HCT116 (cell line): ENCODE data around the gene PAM16. TPM values are rescaled to one million over a fixed set of nuclear protein-coding genes. Genes with fewer than 3 reads are reported as not detected.

Experiments
- ATAC-seq: fragments of 200-7000 bp; cut with Tn5 transposase; 2 replicates; pipeline ENCODE4 v1.9.1; 2020; ENCODE audit warnings: mild to moderate bottlenecking, moderate library complexity
- BruUV-seq: library from RNA; stranded (reverse); fragments of 400-500 nt; replicated peaks from 2 replicates; lab custom pipeline; 2021; lab: Mats Ljungman, UMichigan
- CTCF ChIA-PET: fragments of 300-600 bp; sonication (Branson Sonifier 250); formaldehyde crosslinking; loops from one replicate; lab custom pipeline; 2021; ENCODE audit warnings: antibody characterized with exemption; lab: Charles Lee
- POLR2A ChIA-PET: fragments of 300-600, 350-600 bp; sonication (Branson Sonifier 250); formaldehyde crosslinking; loops from one replicate; lab custom pipeline; 2021; ENCODE audit warnings: antibody characterized with exemption; lab: Charles Lee
- RAD21 ChIA-PET, 2 experiments: fragments of 300-600 bp; sonication (Branson Sonifier 250); formaldehyde crosslinking; loops; one replicate each; lab custom pipeline; 2023; ENCODE audit warnings: low total read pairs in 2 of 2; ENCODE audit not compliant: uncharacterized antibody in 2 of 2, unreplicated experiment in 2 of 2, low non-redundant PET in 1 of 2; lab: Charles Lee
- DNase-seq: peaks from one replicate; pipeline ENCODE4 v3.0.0-alpha.2; 2010; ENCODE audit warnings: low read depth, low spot score
- H2AFZ ChIP-seq: fragments of 200-600 bp; shearing (Covaris generic), sonication (generic); 2 replicates; pipeline ENCODE4 v1.6.1; 2017; ENCODE audit warnings: low read depth, mixed run types, mixed read lengths, antibody characterized with exemption, low read length; ENCODE audit not compliant: poor library complexity, severe bottlenecking
- H3K27ac ChIP-seq: 2 replicates; pipeline ENCODE4 v1.5.1; 2012; ENCODE audit warnings: low read depth, low read length
- H3K27me3 ChIP-seq: fragments of 200-600 bp; sonication (generic); 2 replicates; pipeline ENCODE4 v1.6.1; 2016; ENCODE audit warnings: mixed run types, low read length, mixed read lengths; ENCODE audit not compliant: insufficient read depth
- H3K36me3 ChIP-seq, 2 experiments: fragments of 200-500 bp in 1 of 2; fragments of 200-600 bp in 1 of 2; sonication (Bioruptor generic) in 1 of 2; sonication (generic) in 1 of 2; 2 replicates each; pipeline versions ENCODE4 v1.5.1 to v1.6.1; 2014 to 2016; ENCODE audit warnings: low read length in 2 of 2, inconsistent platforms in 1 of 2, mixed read lengths in 1 of 2, mixed run types in 1 of 2; ENCODE audit not compliant: insufficient read depth in 2 of 2, control insufficient read depth in 1 of 2
- H3K4me1 ChIP-seq, 2 experiments: fragments of 200-600 bp in 1 of 2; sonication (generic) in 1 of 2; 2 replicates each; pipeline versions ENCODE4 v1.5.1 to v1.6.1; 2012 to 2017; ENCODE audit warnings: low read length in 2 of 2, inconsistent platforms in 1 of 2, mild to moderate bottlenecking in 1 of 2, mixed read lengths in 1 of 2, mixed run types in 1 of 2, moderate library complexity in 1 of 2; ENCODE audit not compliant: insufficient read depth in 2 of 2, control insufficient read depth in 1 of 2
- H3K4me2 ChIP-seq: fragments of 200-600 bp; sonication (generic); 2 replicates; pipeline ENCODE4 v1.6.1; 2017; ENCODE audit warnings: mixed run types, low read length, mixed read lengths
- H3K4me3 ChIP-seq, 2 experiments: fragments of 200-600 bp in 1 of 2; sonication (generic) in 1 of 2; replicated peaks in 1 of 2; 2 replicates each; pipeline ENCODE4 v1.5.1; 2011 to 2016; ENCODE audit warnings: low read length in 2 of 2, control low read depth in 1 of 2, low read depth in 1 of 2, mild to moderate bottlenecking in 1 of 2, mixed read lengths in 1 of 2, mixed run types in 1 of 2
- H3K79me2 ChIP-seq: fragments of 200-600 bp; sonication (generic); 2 replicates; pipeline ENCODE4 v1.6.1; 2017; ENCODE audit warnings: mild to moderate bottlenecking, mixed run types, low read length, moderate library complexity, mixed read lengths; ENCODE audit not compliant: insufficient read depth
- H3K9ac ChIP-seq: fragments of 200-600 bp; sonication (generic); 2 replicates; pipeline ENCODE4 v1.6.1; 2016; ENCODE audit warnings: low read length, mixed read lengths
- H3K9me2 ChIP-seq: fragments of 200-600 bp; sonication (generic), shearing (Covaris generic); 2 replicates; pipeline ENCODE4 v1.6.1; 2017; ENCODE audit warnings: mixed run types, mild to moderate bottlenecking, moderate library complexity; ENCODE audit not compliant: insufficient read depth
- H3K9me3 ChIP-seq, 2 experiments: fragments of 200-500 bp in 1 of 2; fragments of 200-600 bp in 1 of 2; sonication (Bioruptor generic) in 1 of 2; sonication (generic) in 1 of 2; 2 replicates each; pipeline ENCODE4 v1.6.1; 2014 to 2017; ENCODE audit warnings: low read length in 2 of 2, mixed read lengths in 2 of 2, inconsistent platforms in 1 of 2, low read depth in 1 of 2, mild to moderate bottlenecking in 1 of 2, mixed run types in 1 of 2, moderate library complexity in 1 of 2; ENCODE audit not compliant: control insufficient read depth in 1 of 2, insufficient read depth in 1 of 2
- H4K20me1 ChIP-seq: fragments of 200-600 bp; sonication (generic), shearing (Covaris generic); 2 replicates; pipeline ENCODE4 v1.6.1; 2017; ENCODE audit warnings: mixed run types, mild to moderate bottlenecking, moderate library complexity; ENCODE audit not compliant: insufficient read depth
- CBX3 ChIP-seq: IDR thresholded peaks from 2 replicates; pipeline ENCODE4 v1.6.1; 2012; ENCODE audit warnings: low read depth
- CEBPB ChIP-seq: IDR thresholded peaks from 2 replicates; pipeline ENCODE4 v1.6.1; 2012; ENCODE audit warnings: low read depth
- EGR1 ChIP-seq: IDR thresholded peaks from 2 replicates; pipeline ENCODE4 v1.6.1; 2012; ENCODE audit warnings: low read depth
- ELF1 ChIP-seq: IDR thresholded peaks from 2 replicates; pipeline ENCODE4 v1.6.1; 2012; ENCODE audit warnings: low read depth, borderline replicate concordance
- EZH2 ChIP-seq: fragments of 200-600 bp; sonication (generic); IDR thresholded peaks from 2 replicates; pipeline ENCODE4 v1.6.1; 2017; ENCODE audit warnings: antibody characterized with exemption, mixed run types
- JUND ChIP-seq: IDR thresholded peaks from 2 replicates; pipeline ENCODE4 v1.6.1; 2012
- POLR2A ChIP-seq: IDR thresholded peaks from 2 replicates; pipeline ENCODE4 v1.7.0; 2011; ENCODE audit warnings: borderline replicate concordance; ENCODE audit not compliant: insufficient read depth, insufficient read length; ENCODE audit errors: extremely low read depth
- POLR2AphosphoS5 ChIP-seq: IDR thresholded peaks from 2 replicates; pipeline ENCODE4 v1.6.1; 2011; ENCODE audit warnings: mild to moderate bottlenecking, low read depth, low read length, moderate library complexity
- SIN3A ChIP-seq: IDR thresholded peaks from 2 replicates; pipeline ENCODE4 v1.6.1; 2012; ENCODE audit warnings: low read depth
- SP1 ChIP-seq: IDR thresholded peaks from 2 replicates; pipeline ENCODE4 v1.6.1; 2012; ENCODE audit warnings: low read depth
- SRF ChIP-seq: IDR thresholded peaks from 2 replicates; pipeline ENCODE4 v1.6.1; 2012; ENCODE audit warnings: low read depth
- TCF7L2 ChIP-seq: IDR thresholded peaks from 2 replicates; pipeline ENCODE4 v1.7.0; 2011; ENCODE audit warnings: borderline replicate concordance, inconsistent platforms; ENCODE audit not compliant: insufficient read depth, insufficient read length; ENCODE audit errors: extremely low read depth
- ZFX ChIP-seq: fragments of 450-650 bp; IDR thresholded peaks from 2 replicates; pipeline ENCODE4 v1.6.1; 2017
- ZNF274 ChIP-seq: fragments of 200-500 bp; sonication (Bioruptor generic); IDR thresholded peaks from 2 replicates; pipeline ENCODE4 v1.6.1; 2014; ENCODE audit warnings: mild to moderate bottlenecking, low read depth, low read length, inconsistent platforms
- intact Hi-C: fragments of 100-400 bp; cut with micrococcal nuclease; formaldehyde crosslinking; loops from 2 replicates; pipeline ENCODE4 v1.10.0; 2022
- total RNA-seq: library from RNA; stranded (reverse); gene quantifications from one replicate; pipeline ENCODE4 v1.2.1, GENCODE V29; 2021; ENCODE audit not compliant: unreplicated experiment
- TF ChIP-seq, protein P1 (sequence below): IDR thresholded peaks from 2 replicates; pipeline ENCODE4 v1.6.1; 2012; ENCODE audit warnings: low read depth
- TF ChIP-seq, protein P2 (sequence below): IDR thresholded peaks from 2 replicates; pipeline ENCODE4 v1.6.1; 2011; ENCODE audit warnings: mild to moderate bottlenecking, low read length, moderate library complexity; ENCODE audit not compliant: insufficient replicate concordance; ENCODE audit errors: extremely low read depth
- TF ChIP-seq, protein P3 (sequence below): IDR thresholded peaks from 2 replicates; pipeline ENCODE4 v1.6.1; 2012
- TF ChIP-seq, protein P4 (sequence below): IDR thresholded peaks from 2 replicates; pipeline ENCODE4 v1.6.1; 2012

PAM16 gene
- total RNA-seq, 1 experiment from 2014 or later, result 102 TPM

DNA sequence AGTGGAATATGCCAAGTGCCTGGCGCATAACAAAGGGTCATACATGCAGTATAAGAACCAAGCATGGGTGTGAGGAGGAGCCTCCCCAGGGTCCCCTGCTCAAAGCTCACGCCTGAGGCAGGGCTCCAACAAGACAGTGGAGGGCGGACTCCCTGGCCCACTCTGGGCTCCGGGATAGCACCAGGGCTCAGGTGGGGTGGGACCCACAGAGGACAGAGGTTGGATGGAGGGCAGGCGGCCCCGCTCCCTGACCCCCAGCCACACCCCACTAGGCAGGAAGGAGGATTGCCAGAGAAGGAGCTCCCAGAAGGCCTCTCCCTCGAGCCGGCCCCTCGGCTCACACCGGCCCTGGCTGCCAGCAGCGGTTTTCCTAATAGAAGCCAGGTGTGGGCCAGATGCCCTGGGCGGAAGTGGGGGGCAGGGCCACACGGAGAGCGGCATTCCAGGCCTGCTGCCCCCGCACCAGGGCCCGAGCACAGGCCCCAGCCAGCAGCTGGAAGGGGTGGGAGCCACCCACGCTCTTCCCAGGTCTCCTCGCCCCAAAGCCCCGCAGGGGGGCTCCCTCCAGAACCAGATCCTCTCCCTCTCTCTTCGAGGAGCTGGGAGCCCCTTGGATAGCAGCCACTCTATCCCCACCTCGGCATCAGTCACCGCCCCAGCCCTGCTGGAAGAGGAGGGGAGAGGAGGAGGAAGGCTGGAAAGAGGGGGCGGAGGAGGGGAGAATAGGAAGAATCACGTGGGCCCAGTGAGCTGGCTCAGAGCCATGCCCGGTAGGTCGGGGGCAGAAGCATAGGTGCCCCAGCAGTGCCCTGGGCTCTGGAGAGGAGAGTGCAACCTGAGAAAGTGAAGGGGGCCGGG lies 41.5 kb upstream of the PAM16 start:
- Histone ChIP-seq H3K9ac (no peak overlapping the region), H3K27ac (no peak overlapping the region), H3K36me3 (no peaks in the 10 kb centered on the region), H4K20me1 (no peaks in the 10 kb centered on the region), H2AFZ (no peak overlapping the region), H3K79me2 (no peaks in the 10 kb centered on the region), H3K4me3 (no peak overlapping the region), H3K4me1 (peaks cover 7 to 14% of the 10 kb centered on the region in 2 experiments; a peak in 3 of 4 replicates), H3K4me2 (no peak overlapping the region), H3K9me2 (no peaks in the 10 kb centered on the region), H3K9me3 (no peaks in the 10 kb centered on the region), H3K27me3 (no peaks in the 10 kb centered on the region)
- ChIA-PET POLR2A (no interaction called here), RAD21 (no interaction called here), CTCF (interaction anchor here (1.6 kb wide), 1 partner anchor 10 kb away, joined by 6 read pairs; no protein-coding TSS in a partner anchor)
- ATAC-seq (no peak), DNase-seq (no peak)
- TF ChIP-seq, protein P1, sequence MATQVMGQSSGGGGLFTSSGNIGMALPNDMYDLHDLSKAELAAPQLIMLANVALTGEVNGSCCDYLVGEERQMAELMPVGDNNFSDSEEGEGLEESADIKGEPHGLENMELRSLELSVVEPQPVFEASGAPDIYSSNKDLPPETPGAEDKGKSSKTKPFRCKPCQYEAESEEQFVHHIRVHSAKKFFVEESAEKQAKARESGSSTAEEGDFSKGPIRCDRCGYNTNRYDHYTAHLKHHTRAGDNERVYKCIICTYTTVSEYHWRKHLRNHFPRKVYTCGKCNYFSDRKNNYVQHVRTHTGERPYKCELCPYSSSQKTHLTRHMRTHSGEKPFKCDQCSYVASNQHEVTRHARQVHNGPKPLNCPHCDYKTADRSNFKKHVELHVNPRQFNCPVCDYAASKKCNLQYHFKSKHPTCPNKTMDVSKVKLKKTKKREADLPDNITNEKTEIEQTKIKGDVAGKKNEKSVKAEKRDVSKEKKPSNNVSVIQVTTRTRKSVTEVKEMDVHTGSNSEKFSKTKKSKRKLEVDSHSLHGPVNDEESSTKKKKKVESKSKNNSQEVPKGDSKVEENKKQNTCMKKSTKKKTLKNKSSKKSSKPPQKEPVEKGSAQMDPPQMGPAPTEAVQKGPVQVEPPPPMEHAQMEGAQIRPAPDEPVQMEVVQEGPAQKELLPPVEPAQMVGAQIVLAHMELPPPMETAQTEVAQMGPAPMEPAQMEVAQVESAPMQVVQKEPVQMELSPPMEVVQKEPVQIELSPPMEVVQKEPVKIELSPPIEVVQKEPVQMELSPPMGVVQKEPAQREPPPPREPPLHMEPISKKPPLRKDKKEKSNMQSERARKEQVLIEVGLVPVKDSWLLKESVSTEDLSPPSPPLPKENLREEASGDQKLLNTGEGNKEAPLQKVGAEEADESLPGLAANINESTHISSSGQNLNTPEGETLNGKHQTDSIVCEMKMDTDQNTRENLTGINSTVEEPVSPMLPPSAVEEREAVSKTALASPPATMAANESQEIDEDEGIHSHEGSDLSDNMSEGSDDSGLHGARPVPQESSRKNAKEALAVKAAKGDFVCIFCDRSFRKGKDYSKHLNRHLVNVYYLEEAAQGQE, result no peak
- TF ChIP-seq SRF (no peak), SIN3A (no peak), JUND (no peak), POLR2AphosphoS5 (no peak), ELF1 (no peak), CEBPB (no peak), TCF7L2 (no peak), CBX3 (no peak), EGR1 (no peak), POLR2A (no peak), SP1 (no peak), EZH2 (no peak), ZNF274 (no peak), ZFX (no peak)
- TF ChIP-seq, protein P2, sequence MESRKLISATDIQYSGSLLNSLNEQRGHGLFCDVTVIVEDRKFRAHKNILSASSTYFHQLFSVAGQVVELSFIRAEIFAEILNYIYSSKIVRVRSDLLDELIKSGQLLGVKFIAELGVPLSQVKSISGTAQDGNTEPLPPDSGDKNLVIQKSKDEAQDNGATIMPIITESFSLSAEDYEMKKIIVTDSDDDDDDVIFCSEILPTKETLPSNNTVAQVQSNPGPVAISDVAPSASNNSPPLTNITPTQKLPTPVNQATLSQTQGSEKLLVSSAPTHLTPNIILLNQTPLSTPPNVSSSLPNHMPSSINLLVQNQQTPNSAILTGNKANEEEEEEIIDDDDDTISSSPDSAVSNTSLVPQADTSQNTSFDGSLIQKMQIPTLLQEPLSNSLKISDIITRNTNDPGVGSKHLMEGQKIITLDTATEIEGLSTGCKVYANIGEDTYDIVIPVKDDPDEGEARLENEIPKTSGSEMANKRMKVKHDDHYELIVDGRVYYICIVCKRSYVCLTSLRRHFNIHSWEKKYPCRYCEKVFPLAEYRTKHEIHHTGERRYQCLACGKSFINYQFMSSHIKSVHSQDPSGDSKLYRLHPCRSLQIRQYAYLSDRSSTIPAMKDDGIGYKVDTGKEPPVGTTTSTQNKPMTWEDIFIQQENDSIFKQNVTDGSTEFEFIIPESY, result no peak
- TF ChIP-seq, protein P3, sequence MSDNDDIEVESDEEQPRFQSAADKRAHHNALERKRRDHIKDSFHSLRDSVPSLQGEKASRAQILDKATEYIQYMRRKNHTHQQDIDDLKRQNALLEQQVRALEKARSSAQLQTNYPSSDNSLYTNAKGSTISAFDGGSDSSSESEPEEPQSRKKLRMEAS, result no peak
- TF ChIP-seq, protein P4, sequence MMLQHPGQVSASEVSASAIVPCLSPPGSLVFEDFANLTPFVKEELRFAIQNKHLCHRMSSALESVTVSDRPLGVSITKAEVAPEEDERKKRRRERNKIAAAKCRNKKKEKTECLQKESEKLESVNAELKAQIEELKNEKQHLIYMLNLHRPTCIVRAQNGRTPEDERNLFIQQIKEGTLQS, result no peak
- BruUV-seq, result no TSS peak
- intact Hi-C loops, result no loop called here
